ENCODE data around the gene SCG5. TPM values are rescaled to one million over a fixed set of nuclear protein-coding genes. Genes with fewer than 3 reads are reported as not detected.
A peak's percentile ranks its signal among the peaks of the same experiment; 100 is the strongest.

Gene SCG5
- polyA plus RNA-seq, 1 donor (not counting 4 experiments of a cell fraction or from before 2014, with no cell fraction given), result 15.8 TPM

- H3K4me2 ChIP-seq (ENCODE audit: control insufficient read depth, extremely low read depth, insufficient read depth, low read depth, low read length), result peak overlapping the region; percentile 78
- H3K9me3 ChIP-seq (ENCODE audit: control insufficient read depth, low read depth, low read length), result no peaks in the 10 kb centered on the region
- no peak for FAIRE-seq
- H3K36me3 ChIP-seq (ENCODE audit: control insufficient read depth in 2 of 2, extremely low read depth in 1 of 2, insufficient read depth in 2 of 2, low read length in 2 of 2), result no peaks in the 10 kb centered on the region
- H3K4me3 ChIP-seq (ENCODE audit: control insufficient read depth in 2 of 3, extremely low read depth in 1 of 3, insufficient read depth in 2 of 3, low read depth in 1 of 3, low read length in 3 of 3), result peak overlapping the region; percentile 20 to 53 (median 30)
- no peak overlapping the region for H3K9ac ChIP-seq (ENCODE audit: control insufficient read depth, extremely low read depth, insufficient read depth, low read length)
- H3K9me1 ChIP-seq (ENCODE audit: control insufficient read depth, extremely low read depth, insufficient read depth, low read length), result no peaks in the 10 kb centered on the region
- dilution Hi-C loops (cut with MboI; ENCODE audit: extremely low pct_ligation_motif_present, low sequenced_read_pairs), result no loop called here
- H2AFZ ChIP-seq (ENCODE audit: control insufficient read depth, low read length), result peak overlapping the region; percentile 53
- no peaks in the 10 kb centered on the region for H4K20me1 ChIP-seq (ENCODE audit: control insufficient read depth, extremely low read depth, insufficient read depth, low read length)
- no peak for DNase-seq (ENCODE audit: low read depth, low spot score)
- H3K27me3 ChIP-seq (ENCODE audit: control insufficient read depth, extremely low read depth, insufficient read depth, low read length), result peaks cover 66% of the 10 kb centered on the region
- no peak overlapping the region for H3K27ac ChIP-seq (ENCODE audit: control insufficient read depth, insufficient read depth, low read length)
- H3K4me1 ChIP-seq (ENCODE audit: control insufficient read depth, extremely low read depth, insufficient read depth, low read length), result peaks cover 5% of the 10 kb centered on the region
- no peaks in the 10 kb centered on the region for H3K79me2 ChIP-seq (ENCODE audit: control insufficient read depth, insufficient read depth, low read length)
- TF ChIP-seq, protein P1, sequence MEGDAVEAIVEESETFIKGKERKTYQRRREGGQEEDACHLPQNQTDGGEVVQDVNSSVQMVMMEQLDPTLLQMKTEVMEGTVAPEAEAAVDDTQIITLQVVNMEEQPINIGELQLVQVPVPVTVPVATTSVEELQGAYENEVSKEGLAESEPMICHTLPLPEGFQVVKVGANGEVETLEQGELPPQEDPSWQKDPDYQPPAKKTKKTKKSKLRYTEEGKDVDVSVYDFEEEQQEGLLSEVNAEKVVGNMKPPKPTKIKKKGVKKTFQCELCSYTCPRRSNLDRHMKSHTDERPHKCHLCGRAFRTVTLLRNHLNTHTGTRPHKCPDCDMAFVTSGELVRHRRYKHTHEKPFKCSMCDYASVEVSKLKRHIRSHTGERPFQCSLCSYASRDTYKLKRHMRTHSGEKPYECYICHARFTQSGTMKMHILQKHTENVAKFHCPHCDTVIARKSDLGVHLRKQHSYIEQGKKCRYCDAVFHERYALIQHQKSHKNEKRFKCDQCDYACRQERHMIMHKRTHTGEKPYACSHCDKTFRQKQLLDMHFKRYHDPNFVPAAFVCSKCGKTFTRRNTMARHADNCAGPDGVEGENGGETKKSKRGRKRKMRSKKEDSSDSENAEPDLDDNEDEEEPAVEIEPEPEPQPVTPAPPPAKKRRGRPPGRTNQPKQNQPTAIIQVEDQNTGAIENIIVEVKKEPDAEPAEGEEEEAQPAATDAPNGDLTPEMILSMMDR (optimal IDR thresholded peaks at IDR 0.05 in 1 of 3, IDR thresholded peaks at IDR 0.05 in 1 of 3, conservative IDR thresholded peaks at IDR 0.05 in 1 of 3; ENCODE audit: extremely low read depth in 1 of 3, insufficient read depth in 2 of 3, low read length in 3 of 3), result no peak
- peak; percentile 77 for TF ChIP-seq EZH2 (IDR thresholded peaks at IDR 0.05; ENCODE audit: low read length)
Measured at GRCh38 chr15:32718821-32719716, 77.6 kb downstream of the SCG5 start.

GRCh38 chr15:32721596-32721995 is 80.1 kb downstream of the SCG5 start:
- Histone ChIP-seq H3K4me1 (ENCODE audit: control insufficient read depth, extremely low read depth, insufficient read depth, low read length) (peaks cover 5% of the 10 kb centered on the region), H3K4me2 (ENCODE audit: control insufficient read depth, extremely low read depth, insufficient read depth, low read depth, low read length) (no peak overlapping the region), H3K27ac (ENCODE audit: control insufficient read depth, insufficient read depth, low read length) (no peak overlapping the region), H3K9me1 (ENCODE audit: control insufficient read depth, extremely low read depth, insufficient read depth, low read length) (no peaks in the 10 kb centered on the region), H3K9ac (ENCODE audit: control insufficient read depth, extremely low read depth, insufficient read depth, low read length) (no peak overlapping the region), H2AFZ (ENCODE audit: control insufficient read depth, low read length) (no peak overlapping the region), H3K9me3 (ENCODE audit: control insufficient read depth, low read depth, low read length) (no peaks in the 10 kb centered on the region), H4K20me1 (ENCODE audit: control insufficient read depth, extremely low read depth, insufficient read depth, low read length) (no peaks in the 10 kb centered on the region), H3K27me3 (ENCODE audit: control insufficient read depth, extremely low read depth, insufficient read depth, low read length) (peaks cover 57% of the 10 kb centered on the region), H3K4me3 (ENCODE audit: control insufficient read depth in 2 of 3, extremely low read depth in 1 of 3, insufficient read depth in 2 of 3, low read depth in 1 of 3, low read length in 3 of 3) (no peak overlapping the region), H3K79me2 (ENCODE audit: control insufficient read depth, insufficient read depth, low read length) (no peaks in the 10 kb centered on the region), H3K36me3 (ENCODE audit: control insufficient read depth in 2 of 2, extremely low read depth in 1 of 2, insufficient read depth in 2 of 2, low read length in 2 of 2) (no peaks in the 10 kb centered on the region)
- TF ChIP-seq, protein P1 (optimal IDR thresholded peaks at IDR 0.05 in 1 of 3, IDR thresholded peaks at IDR 0.05 in 1 of 3, conservative IDR thresholded peaks at IDR 0.05 in 1 of 3; ENCODE audit: extremely low read depth in 1 of 3, insufficient read depth in 2 of 3, low read length in 3 of 3), result no peak
- no peak for TF ChIP-seq EZH2 (IDR thresholded peaks at IDR 0.05; ENCODE audit: low read length)
- FAIRE-seq (no peak), DNase-seq (ENCODE audit: low read depth, low spot score) (no peak)
- dilution Hi-C loops (cut with MboI; ENCODE audit: extremely low pct_ligation_motif_present, low sequenced_read_pairs), result no loop called here
